Measurements from ENCODE around the gene CDH24. TPM values are rescaled to one million over a fixed set of nuclear protein-coding genes. Genes with fewer than 3 reads are reported as not detected.

The CDH24 gene
- total RNA-seq, 1 experiment from 2014 or later: 12.3 TPM

DNA sequence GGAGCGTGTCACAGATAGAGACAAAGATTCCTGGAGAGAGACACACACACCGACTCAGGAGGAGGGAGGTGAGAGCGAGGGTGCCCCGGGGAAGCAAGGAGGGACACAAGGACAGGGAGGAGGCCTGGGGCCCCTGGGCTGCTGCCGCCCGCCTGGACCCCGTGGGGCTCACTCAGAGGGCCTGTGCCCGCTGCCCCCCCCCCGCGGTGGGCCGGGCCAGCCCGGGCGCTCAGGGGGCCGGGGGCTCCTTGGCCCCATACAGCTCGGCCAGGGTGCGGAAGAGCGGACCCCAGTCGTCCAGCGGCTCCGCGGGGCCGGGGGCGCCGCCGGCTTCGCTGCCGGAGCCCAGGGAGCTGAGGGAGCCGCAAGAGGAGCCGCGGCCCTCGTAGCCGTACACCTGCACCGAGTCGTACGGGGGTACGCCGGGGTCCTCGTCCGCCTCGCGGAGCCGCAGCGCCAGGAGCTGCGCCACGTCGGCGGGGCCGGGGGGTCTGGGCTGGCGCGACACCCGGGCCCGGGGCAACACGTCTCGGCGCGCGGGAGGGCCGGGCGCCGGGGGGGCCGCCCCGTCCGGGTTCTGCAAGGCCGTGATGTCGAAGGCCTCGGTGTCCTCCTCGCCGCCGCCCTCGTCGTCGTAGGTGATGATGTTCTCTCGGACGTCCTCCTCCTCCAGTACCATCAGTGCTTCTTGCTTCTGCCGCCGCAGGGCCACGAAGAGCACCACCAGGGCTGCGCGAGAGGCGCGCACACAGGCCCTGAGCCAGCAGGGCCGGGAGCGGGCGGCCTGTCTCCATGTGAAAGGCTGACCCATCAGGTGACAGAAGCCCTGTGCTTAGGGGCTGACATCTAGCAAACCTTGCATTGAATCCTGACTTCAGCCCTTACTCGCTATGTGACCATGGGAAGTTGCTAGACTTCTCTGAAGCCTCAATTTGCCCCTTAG, 9.3 kb downstream of the CDH24 start:
- no peaks in the 10 kb centered on the region for H3K27me3 ChIP-seq (ENCODE audit: control insufficient read depth, insufficient read depth, low read length)
- H3K36me3 ChIP-seq (replicated peaks; ENCODE audit: control insufficient read depth, insufficient read depth, low read length): 0 out of 2 replicates have a peak, but pooled peaks cover 1% of the 10 kb centered on the region

DNA sequence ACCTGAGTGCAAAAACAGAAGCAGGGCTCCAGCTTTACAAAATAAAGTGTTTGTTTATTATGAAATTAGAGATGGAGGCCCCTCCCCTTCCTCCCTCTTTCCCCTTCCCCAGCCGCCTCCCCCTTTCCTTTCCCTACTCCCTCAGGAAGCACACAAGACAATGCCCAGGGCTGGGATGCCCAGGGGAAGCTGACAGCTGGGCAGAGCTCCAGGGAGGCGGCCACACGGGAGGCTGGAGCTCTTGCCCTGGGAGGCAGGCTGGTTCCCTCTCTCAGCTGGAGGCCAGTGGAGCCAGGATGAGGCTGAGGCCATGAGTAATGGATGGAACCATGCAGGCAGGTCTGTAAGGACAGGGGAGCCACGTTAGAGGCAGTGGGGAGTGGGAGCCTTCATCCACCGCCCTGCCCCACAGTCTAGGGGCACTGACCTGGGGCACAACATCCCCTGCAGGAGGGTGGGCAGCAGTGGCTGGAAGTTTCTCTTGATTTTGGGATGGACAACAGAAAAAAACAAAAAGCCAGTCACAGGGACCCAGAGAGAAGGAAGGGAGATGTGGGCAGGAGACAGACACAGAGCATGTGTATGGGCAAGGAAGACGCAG, 10.2 kb downstream of the CDH24 start:
- H3K27me3 ChIP-seq (ENCODE audit: control insufficient read depth, insufficient read depth, low read length): no peaks in the 10 kb centered on the region
- DNase-seq: no peak
- H3K36me3 ChIP-seq (replicated peaks; ENCODE audit: control insufficient read depth, insufficient read depth, low read length): 0 out of 2 replicates have a peak, but pooled peaks cover 1% of the 10 kb centered on the region
- H3K4me3 ChIP-seq (ENCODE audit: insufficient read depth, low read depth, low read length): no peak overlapping the region

More for the DNA sequence above, 9.3 kb downstream of the CDH24 start:
- no peak overlapping the region for H3K4me3 ChIP-seq (ENCODE audit: insufficient read depth, low read depth, low read length)
- DNase-seq: no peak

DNA sequence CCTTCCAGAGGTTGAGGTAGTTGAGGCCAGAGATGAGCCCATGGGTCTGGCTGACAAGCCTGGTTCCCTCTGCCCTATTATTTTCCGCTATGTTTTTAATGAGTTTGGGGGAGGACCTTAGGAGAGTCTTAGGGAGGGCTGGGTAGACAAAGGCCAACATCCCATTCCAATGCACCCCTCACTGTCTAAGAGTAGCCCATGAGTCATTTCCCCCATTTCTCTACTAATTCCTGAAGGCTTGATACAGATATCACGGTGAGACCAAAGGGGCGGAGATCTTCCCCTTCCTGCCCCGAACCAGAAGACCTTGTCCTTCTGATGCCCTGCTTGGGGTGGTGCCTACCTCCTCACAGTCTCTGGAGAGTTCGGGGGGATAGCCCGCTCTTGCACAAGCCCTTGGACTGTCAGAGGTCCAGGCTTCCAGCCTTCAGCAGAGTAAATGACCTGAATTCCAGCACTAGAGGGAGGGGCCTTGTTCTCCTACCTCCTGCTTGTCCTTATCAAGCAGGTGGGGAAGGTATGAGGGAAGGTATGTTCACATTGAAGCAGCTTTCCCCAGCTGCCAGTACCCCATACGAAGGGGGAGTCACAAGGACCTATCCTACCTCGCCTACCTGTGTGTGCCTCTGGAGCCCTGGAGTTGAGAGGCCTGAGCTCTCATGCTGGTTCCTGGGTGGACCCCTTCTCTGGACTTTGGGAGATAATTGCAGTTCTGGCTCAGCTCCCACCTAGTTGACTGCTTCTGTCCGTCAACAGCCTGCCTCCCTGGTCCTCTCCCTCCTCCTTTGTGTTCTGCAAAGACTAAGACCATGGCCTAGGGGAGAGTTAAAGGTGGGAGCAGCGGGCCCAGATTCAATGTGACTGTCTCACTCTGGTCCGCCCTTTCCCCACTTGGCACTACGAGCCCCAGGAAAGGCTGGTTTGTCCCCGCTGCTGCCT, 11.6 kb downstream of the CDH24 start:
- H3K4me3 ChIP-seq (ENCODE audit: insufficient read depth, low read depth, low read length): no peak overlapping the region
- H3K36me3 ChIP-seq (replicated peaks; ENCODE audit: control insufficient read depth, insufficient read depth, low read length): 0 out of 2 replicates have a peak, but pooled peaks cover 1% of the 10 kb centered on the region
- no peak for DNase-seq
- H3K27me3 ChIP-seq (ENCODE audit: control insufficient read depth, insufficient read depth, low read length): no peaks in the 10 kb centered on the region

DNA sequence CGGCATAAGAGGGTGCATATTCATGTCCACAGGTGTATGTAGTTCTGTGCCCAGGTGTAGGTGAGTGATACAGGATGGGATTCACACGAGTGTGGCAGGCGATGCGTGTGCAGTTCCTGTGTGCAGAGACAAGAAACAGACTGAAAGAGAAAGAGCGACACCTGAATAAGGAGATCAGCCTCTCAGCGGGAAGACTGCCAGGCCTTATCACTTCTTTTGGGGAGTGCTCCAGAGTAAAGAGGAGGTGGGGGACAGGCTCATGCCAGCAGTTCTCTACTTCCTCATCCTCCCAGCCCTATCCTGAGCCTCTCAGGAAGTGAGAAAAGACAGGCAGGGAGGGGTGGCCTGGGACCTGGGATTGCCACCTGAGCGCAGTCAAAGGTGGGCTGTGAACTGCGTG, 12.5 kb downstream of the CDH24 start:
- Histone ChIP-seq H3K27me3 (ENCODE audit: control insufficient read depth, insufficient read depth, low read length) (no peaks in the 10 kb centered on the region), H3K4me3 (ENCODE audit: insufficient read depth, low read depth, low read length) (no peak overlapping the region), H3K36me3 (replicated peaks; ENCODE audit: control insufficient read depth, insufficient read depth, low read length) (no peaks in the 10 kb centered on the region)
- DNase-seq: no peak

DNA sequence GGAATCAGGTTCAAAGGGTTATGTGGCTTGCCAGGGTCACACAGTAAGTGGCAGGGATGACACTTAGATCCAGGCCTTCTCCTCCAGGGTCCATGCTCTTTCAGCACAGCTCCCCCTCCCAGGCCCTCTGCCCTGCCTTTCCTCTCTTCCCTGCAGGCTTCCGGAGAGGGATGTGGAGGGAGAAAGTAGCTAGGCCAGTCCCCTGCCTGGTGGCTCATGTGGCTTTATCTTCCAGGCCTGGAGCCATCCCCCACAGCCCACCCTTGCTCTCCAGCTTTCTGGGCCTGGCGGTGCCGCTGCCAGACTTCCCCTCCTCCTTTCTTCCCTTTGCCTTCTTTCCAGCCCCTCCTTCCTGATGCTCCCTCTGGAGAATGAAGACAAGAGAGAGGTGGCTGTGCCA, 13.6 kb downstream of the CDH24 start:
- H3K36me3 ChIP-seq (replicated peaks; ENCODE audit: control insufficient read depth, insufficient read depth, low read length): no peaks in the 10 kb centered on the region
- DNase-seq: no peak
- no peaks in the 10 kb centered on the region for H3K27me3 ChIP-seq (ENCODE audit: control insufficient read depth, insufficient read depth, low read length)
- no peak overlapping the region for H3K4me3 ChIP-seq (ENCODE audit: insufficient read depth, low read depth, low read length)

DNA sequence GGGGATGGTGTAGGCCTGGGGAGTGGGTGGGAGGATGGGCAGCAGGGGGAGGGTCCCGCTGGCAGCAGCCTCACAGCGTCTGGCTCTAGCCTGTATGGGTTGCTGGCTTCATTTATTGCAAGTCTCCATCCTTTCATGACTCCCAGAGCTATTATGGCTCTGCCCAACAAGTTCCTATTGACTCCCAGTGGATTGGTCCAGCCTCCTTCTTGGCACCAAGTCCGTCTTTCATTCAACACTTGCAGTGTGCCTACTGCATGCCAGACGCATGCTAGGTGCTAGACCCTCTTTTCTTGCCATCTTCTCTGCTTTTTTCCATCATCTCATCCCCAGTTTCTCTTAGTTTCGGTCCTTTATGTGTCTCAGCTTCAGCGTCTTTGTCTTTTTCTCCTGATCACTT, 14.2 kb downstream of the CDH24 start:
- DNase-seq: no peak
- Histone ChIP-seq H3K4me3 (ENCODE audit: insufficient read depth, low read depth, low read length) (no peak overlapping the region), H3K36me3 (replicated peaks; ENCODE audit: control insufficient read depth, insufficient read depth, low read length) (no peaks in the 10 kb centered on the region), H3K27me3 (ENCODE audit: control insufficient read depth, insufficient read depth, low read length) (no peaks in the 10 kb centered on the region)

DNA sequence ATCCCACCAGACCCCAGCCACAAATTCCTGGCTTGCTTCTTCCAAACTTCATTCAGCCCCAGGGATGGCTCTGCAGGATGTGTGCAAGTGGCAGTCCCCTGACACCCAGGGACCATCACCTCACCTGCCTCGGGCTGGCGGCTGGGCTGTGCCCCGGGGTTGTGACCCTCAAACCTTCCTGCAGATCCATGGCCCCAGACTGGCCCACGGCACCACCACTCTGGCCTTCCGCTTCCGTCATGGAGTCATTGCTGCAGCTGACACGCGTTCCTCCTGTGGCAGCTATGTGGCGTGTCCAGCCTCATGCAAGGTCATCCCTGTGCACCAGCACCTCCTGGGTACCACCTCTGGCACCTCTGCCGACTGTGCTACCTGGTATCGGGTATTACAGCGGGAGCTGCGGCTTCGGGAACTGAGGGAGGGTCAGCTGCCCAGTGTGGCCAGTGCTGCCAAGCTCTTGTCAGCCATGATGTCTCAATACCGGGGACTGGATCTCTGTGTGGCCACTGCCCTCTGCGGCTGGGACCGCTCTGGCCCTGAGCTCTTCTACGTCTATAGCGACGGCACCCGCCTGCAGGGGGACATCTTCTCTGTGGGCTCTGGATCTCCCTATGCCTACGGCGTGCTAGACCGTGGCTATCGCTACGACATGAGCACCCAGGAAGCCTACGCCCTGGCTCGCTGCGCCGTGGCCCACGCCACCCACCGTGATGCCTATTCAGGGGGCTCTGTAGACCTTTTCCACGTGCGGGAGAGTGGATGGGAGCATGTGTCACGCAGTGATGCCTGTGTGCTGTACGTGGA, 15.0 kb downstream of the CDH24 start, which contains the start of gene PSMB11:
TSS of gene PSMB11 (plus strand) at position 51 of the 804 bp plus-strand sequence. CDS start at position 65, 14 bp downstream.
- no peaks in the 10 kb centered on the region for H3K27me3 ChIP-seq (ENCODE audit: control insufficient read depth, insufficient read depth, low read length)
- no peak within 1 kb of the TSS for H3K4me3 ChIP-seq (ENCODE audit: insufficient read depth, low read depth, low read length)
- no peaks in the 10 kb centered on the region for H3K36me3 ChIP-seq (replicated peaks; ENCODE audit: control insufficient read depth, insufficient read depth, low read length)
- DNase-seq: peak; percentile 69

DNA sequence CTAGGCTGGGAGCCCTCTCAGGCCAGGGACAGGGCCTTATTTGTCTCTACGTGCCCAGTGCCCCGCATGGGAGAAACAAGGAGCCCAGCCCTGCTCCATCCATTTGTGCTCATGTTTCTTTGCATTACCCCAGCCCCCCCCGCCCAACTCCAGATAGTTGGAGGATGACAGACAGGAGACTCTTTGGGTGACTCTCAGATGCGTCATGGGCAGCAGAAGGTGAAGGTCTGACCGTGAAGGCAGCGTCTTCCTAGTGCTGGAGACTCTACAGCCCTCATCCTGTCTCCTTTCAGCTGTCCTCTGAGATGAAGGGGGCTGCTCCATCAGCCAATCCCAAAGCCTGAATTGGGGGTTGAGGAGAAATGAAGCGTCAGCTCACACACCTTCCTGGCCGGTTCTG, 15.6 kb downstream of the CDH24 start:
- DNase-seq: no peak
- no peaks in the 10 kb centered on the region for H3K27me3 ChIP-seq (ENCODE audit: control insufficient read depth, insufficient read depth, low read length)
- H3K4me3 ChIP-seq (ENCODE audit: insufficient read depth, low read depth, low read length): no peak overlapping the region
- H3K36me3 ChIP-seq (replicated peaks; ENCODE audit: control insufficient read depth, insufficient read depth, low read length): no peaks in the 10 kb centered on the region

DNA sequence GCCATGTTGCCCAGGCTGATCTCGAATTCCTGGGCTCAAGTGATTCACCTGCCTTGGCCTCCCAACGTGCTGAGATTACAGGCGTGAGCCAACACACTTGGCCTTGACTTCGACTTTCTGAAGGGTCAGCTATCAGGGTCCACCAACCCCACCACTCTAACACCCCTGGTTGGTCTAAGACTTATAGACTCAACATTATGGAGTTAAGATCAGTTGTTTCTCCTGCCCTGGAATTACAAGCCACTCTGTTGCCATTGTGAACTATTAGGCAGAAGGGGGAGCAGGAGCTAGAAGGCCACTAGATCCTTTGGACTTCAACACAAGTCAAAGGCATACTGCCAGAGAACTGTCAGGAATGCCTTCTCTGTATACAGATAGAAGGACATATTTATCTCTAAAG, 17.2 kb downstream of the CDH24 start:
- Histone ChIP-seq H3K27me3 (ENCODE audit: control insufficient read depth, insufficient read depth, low read length) (no peaks in the 10 kb centered on the region), H3K4me3 (ENCODE audit: insufficient read depth, low read depth, low read length) (no peak overlapping the region), H3K36me3 (replicated peaks; ENCODE audit: control insufficient read depth, insufficient read depth, low read length) (no peaks in the 10 kb centered on the region)
- DNase-seq: no peak

DNA sequence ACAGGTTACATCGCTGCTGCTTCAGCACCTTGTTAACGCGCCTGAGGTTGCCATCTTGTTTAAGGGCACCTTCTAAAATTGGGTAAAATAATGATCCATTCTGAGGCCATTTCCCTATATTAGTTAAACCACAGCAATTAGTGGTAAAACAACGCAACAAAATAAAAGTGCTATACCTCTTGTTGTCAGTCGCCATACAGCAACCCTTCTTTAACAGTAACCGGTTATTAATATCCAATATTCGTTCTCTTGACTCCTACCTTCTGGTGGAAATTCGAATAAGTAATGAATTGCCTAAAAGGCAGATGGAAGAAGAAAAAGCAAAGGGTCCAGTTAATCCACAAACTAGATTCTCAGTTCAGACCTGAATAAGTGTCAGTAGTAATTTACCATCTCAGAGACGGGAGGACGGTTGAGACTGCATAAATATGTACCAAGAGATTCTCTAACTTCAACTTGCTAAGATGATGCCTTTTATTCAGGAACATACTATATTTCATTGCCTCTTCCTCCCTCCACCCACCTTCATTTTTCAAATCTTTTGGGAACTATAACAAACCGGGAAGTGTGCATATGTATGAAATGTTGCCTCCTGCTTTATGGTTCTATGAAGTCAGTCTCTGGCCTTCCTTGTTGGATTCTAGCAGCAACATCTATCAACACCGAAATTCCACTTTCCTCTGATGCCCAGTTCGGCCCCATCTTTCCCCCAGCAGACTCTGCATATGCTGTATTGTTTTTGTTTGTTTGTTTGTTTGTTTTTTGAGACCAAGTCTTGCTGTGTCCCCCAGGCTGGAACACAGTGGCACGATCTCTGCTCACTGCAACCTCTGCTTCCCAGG, 21.8 kb downstream of the CDH24 start:
- H3K4me3 ChIP-seq (ENCODE audit: insufficient read depth, low read depth, low read length): no peak overlapping the region; the same call in 1 of the 2 replicates
- no peaks in the 10 kb centered on the region for H3K27me3 ChIP-seq (ENCODE audit: control insufficient read depth, insufficient read depth, low read length)
- H3K36me3 ChIP-seq (replicated peaks; ENCODE audit: control insufficient read depth, insufficient read depth, low read length): peaks cover 16% of the 10 kb centered on the region
- no peak for DNase-seq

DNA sequence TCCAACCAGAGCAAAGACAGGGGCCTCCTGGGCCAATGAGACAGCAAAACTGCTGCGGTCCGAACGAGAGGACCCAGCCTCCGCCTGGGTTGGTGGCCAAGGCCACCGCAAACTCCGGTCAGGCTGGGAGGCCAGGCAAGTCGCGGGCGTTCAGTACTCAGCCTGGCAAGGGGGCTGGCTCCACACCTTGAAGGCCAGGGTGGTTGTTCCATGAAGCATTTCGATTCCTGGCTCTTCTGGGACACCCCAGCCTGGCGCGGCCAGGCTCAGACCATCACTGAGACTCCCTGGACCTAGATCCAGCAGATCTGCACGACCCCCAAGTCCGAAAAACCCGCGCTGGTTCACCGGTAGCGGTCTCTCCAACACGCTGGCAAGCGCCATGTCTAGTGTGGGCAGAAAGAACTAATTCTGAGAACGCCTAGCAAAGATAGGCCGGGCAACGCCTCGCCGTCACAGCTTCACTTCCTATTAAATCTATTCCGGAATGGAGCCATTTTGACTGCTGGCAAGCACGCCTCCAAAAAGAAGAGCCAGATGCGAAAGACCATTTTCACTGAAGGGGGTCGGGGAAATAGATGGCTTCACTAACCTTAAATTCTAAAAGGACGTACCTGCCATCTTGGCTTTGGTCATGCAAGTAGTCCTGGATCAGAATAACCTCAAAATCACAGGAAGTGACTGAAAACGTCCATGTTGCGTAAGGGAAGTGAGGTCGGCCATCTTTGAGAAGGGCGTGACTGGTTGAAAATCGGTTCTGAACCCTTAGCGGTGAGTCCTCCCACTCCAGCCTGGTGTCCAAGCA, 22.6 kb downstream of the CDH24 start, which contains the start of gene PSMB5:
TSS of gene PSMB5 (minus strand) at position 403 of the 805 bp plus-strand sequence. CDS start at position 384, 19 bp downstream.
- Histone ChIP-seq H3K4me3 (ENCODE audit: insufficient read depth, low read depth, low read length) (peak within 1 kb of the TSS; percentile 74), H3K36me3 (replicated peaks; ENCODE audit: control insufficient read depth, insufficient read depth, low read length) (peaks cover 16% of the 10 kb centered on the region), H3K27me3 (ENCODE audit: control insufficient read depth, insufficient read depth, low read length) (no peaks in the 10 kb centered on the region)
- DNase-seq: peak; percentile 93

DNA sequence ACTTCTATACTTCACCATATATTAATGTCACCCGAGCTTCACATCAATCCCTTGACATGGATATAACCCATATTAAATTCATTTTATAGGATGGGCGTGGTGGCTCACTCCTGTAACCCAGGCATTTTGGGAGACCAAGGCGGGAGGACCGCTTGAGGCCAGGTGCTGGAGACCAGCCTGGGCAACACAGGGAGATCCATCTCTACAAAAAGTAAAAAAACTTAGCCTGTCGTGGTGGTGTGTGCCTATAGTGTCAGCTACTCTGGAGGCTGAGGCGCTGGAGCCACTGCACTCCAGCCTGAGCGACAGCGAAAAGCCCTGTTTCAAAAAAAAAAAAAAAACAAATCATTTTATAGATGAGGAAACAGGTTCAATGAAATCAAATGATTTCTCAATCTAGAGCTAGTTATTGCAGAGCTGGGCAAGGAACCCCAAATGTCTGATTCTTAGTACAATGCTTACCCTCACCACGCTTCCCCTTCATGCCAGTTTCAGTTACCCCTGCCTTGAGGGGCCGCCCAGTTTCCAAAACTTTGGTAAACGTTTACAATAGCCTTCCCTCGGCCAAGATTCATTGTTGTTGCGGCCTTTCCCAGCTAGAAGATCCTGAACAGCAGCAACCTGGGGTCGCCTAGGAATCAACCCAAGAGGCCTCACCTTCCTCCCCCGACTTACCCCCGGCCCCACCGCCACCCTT, 23.4 kb downstream of the CDH24 start:
- Histone ChIP-seq H3K36me3 (replicated peaks; ENCODE audit: control insufficient read depth, insufficient read depth, low read length) (peaks cover 19% of the 10 kb centered on the region), H3K4me3 (ENCODE audit: insufficient read depth, low read depth, low read length) (peak overlapping the region; percentile 74), H3K27me3 (ENCODE audit: control insufficient read depth, insufficient read depth, low read length) (no peaks in the 10 kb centered on the region)
- no peak for DNase-seq

Measured in H7 (cell line).